KMS-11 (cell line): Measurements from ENCODE around the gene DNAJC18.
"Not testable (repeated sequence)": the region's sequence is repeated elsewhere in the genome, so short reads cannot be mapped to it uniquely, and the experiment has no call there.

ENCODE experiments used
- H2AFZ ChIP-seq: fragments of 200-600 bp; sonication (generic); 2 replicates; pipeline ENCODE4 v1.6.1; 2016; ENCODE audit warnings: antibody characterized with exemption, mixed run types, low read depth
- H3K27ac ChIP-seq: fragments of 200-600 bp; sonication (generic); 2 replicates; pipeline ENCODE4 v1.6.1; 2016; ENCODE audit warnings: mild to moderate bottlenecking, mixed run types
- H3K27me3 ChIP-seq: fragments of 200-600 bp; sonication (generic); 2 replicates; pipeline ENCODE4 v1.6.1; 2017; ENCODE audit warnings: mild to moderate bottlenecking, low read depth, mixed run types, moderate library complexity; ENCODE audit not compliant: insufficient read depth
- H3K36me3 ChIP-seq: fragments of 200-600 bp; sonication (generic); 2 replicates; pipeline ENCODE4 v1.6.1; 2017; ENCODE audit warnings: mild to moderate bottlenecking, mixed run types; ENCODE audit not compliant: insufficient read depth
- H3K4me1 ChIP-seq: fragments of 200-600 bp; sonication (generic); 2 replicates; pipeline ENCODE4 v1.6.1; 2016; ENCODE audit warnings: mild to moderate bottlenecking, low read depth, mixed run types; ENCODE audit not compliant: poor library complexity, severe bottlenecking
- H3K4me2 ChIP-seq: fragments of 200-600 bp; sonication (generic); 2 replicates; pipeline ENCODE4 v1.7.0; 2016; ENCODE audit warnings: mild to moderate bottlenecking, mixed run types
- H3K4me3 ChIP-seq: fragments of 200-600 bp; sonication (generic); IDR thresholded peaks from 2 replicates; pipeline ENCODE4 v1.6.1; 2017; ENCODE audit warnings: low read depth, low read length, mixed read lengths; ENCODE audit not compliant: insufficient read depth
- H3K79me2 ChIP-seq: fragments of 200-600 bp; sonication (generic); 2 replicates; pipeline ENCODE4 v1.6.1; 2016; ENCODE audit warnings: low read depth, mixed run types; ENCODE audit not compliant: insufficient read depth
- H3K9ac ChIP-seq: fragments of 200-600 bp; sonication (generic); 2 replicates; pipeline ENCODE4 v1.6.1; 2016; ENCODE audit warnings: mild to moderate bottlenecking, mixed run types
- H4K20me1 ChIP-seq: fragments of 200-600 bp; sonication (generic); 2 replicates; pipeline ENCODE4 v1.6.1; 2016; ENCODE audit warnings: mild to moderate bottlenecking, mixed run types; ENCODE audit not compliant: insufficient read depth
- CTCF ChIP-seq: fragments of 200-600 bp; sonication (generic); conservative IDR thresholded peaks from 2 replicates; pipeline ENCODE4 v1.6.1; 2017; ENCODE audit warnings: low read depth, mild to moderate bottlenecking, antibody characterized with exemption, low read length, moderate library complexity, mixed read lengths

The DNAJC18 gene

GRCh38 chr5:139482050-139482889, 42.9 kb upstream of the DNAJC18 start, which contains the start of gene STING1:
Gene STING1, minus strand, starts transcription at chr5:139482758. Its CDS starts 1,054 bp downstream, at chr5:139481704.
- TF ChIP-seq CTCF, result no peak
- Histone ChIP-seq H3K9ac (peak within 1 kb of the TSS; percentile 54), H3K4me2 (peak within 1 kb of the TSS; percentile 91), H4K20me1 (no peaks in the 10 kb centered on the region), H3K79me2 (no peaks in the 10 kb centered on the region), H3K27ac (peak within 1 kb of the TSS; percentile 94), H3K27me3 (no peaks in the 10 kb centered on the region), H3K4me1 (peaks cover 27% of the 10 kb centered on the region), H3K4me3 (no peak within 1 kb of the TSS), H2AFZ (peak within 1 kb of the TSS; percentile 71), H3K36me3 (no peaks in the 10 kb centered on the region)

- H3K27me3 ChIP-seq, result no peaks in the 10 kb centered on the region
- H4K20me1 ChIP-seq, result no peaks in the 10 kb centered on the region
- H3K4me2 ChIP-seq, result peak overlapping the region; percentile 91
- H3K36me3 ChIP-seq, result no peaks in the 10 kb centered on the region
- TF ChIP-seq CTCF, result no peak
- H2AFZ ChIP-seq, result peak overlapping the region; percentile 71
- H3K4me3 ChIP-seq, result no peak overlapping the region
- H3K27ac ChIP-seq, result peak overlapping the region; percentile 94
- no peaks in the 10 kb centered on the region for H3K79me2 ChIP-seq
- peaks cover 27% of the 10 kb centered on the region for H3K4me1 ChIP-seq
- peak overlapping the region; percentile 54 for H3K9ac ChIP-seq
Measured at GRCh38 chr5:139481580-139482049, 42.3 kb upstream of the DNAJC18 start.

- Histone ChIP-seq H3K79me2 (no peaks in the 10 kb centered on the region), H3K27ac (peak overlapping the region; percentile 94), H3K4me2 (peak overlapping the region; percentile 91), H3K36me3 (no peaks in the 10 kb centered on the region), H4K20me1 (no peaks in the 10 kb centered on the region), H3K9ac (peak overlapping the region; percentile 54; the same call in 1 of the 2 replicates), H3K4me3 (no peak overlapping the region), H3K27me3 (no peaks in the 10 kb centered on the region), H3K4me1 (peaks cover 27% of the 10 kb centered on the region), H2AFZ (no peak overlapping the region; the same call in 1 of the 2 replicates)
- TF ChIP-seq CTCF, result no peak
Measured at GRCh38 chr5:139481122-139481533, 41.8 kb upstream of the DNAJC18 start.

DNA sequence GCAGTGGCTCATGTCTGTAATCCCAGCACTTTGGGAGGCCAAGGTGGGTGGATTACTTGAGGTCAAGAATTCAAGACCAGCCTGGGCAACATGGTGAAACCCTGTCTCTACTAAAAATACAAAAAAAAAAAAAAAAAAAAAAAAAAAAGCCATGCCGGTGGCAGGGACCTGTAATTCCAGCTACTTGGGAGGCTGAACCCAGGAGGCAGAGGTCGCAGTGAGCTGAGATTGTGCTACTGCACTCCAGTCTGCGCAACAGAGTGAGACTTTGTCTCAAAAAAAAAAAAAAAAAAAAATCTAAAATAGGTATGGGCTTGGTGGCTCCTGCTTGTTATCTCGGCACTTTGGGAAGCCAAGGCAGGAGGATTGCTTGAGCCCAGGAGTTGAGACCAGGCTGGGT, 40.4 kb upstream of the DNAJC18 start:
- H3K36me3 ChIP-seq, H3K79me2 ChIP-seq, H3K9ac ChIP-seq, H3K27me3 ChIP-seq, H3K27ac ChIP-seq, H3K4me2 ChIP-seq, H2AFZ ChIP-seq, H4K20me1 ChIP-seq, H3K4me3 ChIP-seq: not testable (repeated sequence)
- peaks cover 27% of the 10 kb centered on the region for H3K4me1 ChIP-seq

DNA sequence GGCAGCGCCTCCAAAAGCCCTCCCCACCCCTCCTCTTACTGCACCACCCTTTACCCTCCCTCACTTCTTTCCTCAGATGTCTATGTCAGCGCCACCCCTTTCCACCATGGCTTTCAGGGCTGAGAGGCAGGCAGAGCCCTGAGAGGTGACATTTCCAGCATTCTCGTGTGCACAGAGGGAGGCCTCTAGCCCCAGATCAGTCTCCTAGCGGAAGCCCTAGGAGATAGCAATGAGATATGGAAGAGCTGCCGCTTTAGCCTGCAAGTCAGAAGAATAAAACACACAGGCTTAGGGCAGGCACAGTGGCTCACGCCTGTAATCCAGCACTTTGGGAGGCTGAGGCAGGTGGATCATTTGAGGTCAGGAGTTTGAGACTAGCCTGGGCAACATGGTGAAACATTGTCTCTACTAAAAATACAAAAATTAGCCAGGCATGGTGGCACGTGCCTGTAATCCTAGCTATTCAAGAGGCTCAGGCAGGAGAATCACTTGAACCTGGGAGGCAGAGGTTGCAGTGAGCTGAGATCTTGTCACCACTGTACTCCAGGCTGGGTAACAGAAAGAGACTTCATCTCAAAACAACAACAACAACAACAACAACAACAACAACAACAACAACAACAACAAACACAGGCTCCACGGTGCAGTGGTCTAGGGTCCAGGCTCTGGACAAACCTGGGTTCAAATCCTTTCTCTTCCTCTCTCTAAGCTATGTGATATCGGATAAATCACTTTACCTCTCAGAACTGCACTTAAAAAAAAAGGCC, 39.5 kb upstream of the DNAJC18 start:
- H2AFZ ChIP-seq, H3K36me3 ChIP-seq: not testable (repeated sequence)

More for the DNA sequence above, 39.5 kb upstream of the DNAJC18 start:
- not testable (repeated sequence) for H4K20me1 ChIP-seq, H3K4me2 ChIP-seq, H3K27me3 ChIP-seq, H3K4me3 ChIP-seq, H3K9ac ChIP-seq, H3K79me2 ChIP-seq, H3K27ac ChIP-seq
- H3K4me1 ChIP-seq, result peaks cover 27% of the 10 kb centered on the region
